Measurements from ENCODE around the gene VIPAS39.
"Not testable (repeated sequence)": the region's sequence is repeated elsewhere in the genome, so short reads cannot be mapped to it uniquely, and the experiment has no call there.

VIPAS39 gene

GRCh38 chr14:77436042-77436441, 21.4 kb downstream of the VIPAS39 start:
- no peak for TF ChIP-seq CTCF (IDR thresholded peaks at IDR 0.05; ENCODE audit: low read depth, low read length, missing control alignments)
- H3K4me3 ChIP-seq (ENCODE audit: low read depth, low read length): no peak overlapping the region
- in situ Hi-C loops (cut with HindIII; ENCODE audit: low sequenced_read_pairs): no loop called here
- DNase-seq (ENCODE audit: low read depth): no peak

GRCh38 chr14:77426396-77426795, 31.0 kb downstream of the VIPAS39 start:
- no peak for DNase-seq (ENCODE audit: low read depth)
- no peak for TF ChIP-seq CTCF (IDR thresholded peaks at IDR 0.05; ENCODE audit: low read depth, low read length, missing control alignments)
- H3K4me3 ChIP-seq (ENCODE audit: low read depth, low read length): no peak overlapping the region
- in situ Hi-C loops (cut with HindIII; ENCODE audit: low sequenced_read_pairs): no loop called here

- in situ Hi-C loops (cut with HindIII; ENCODE audit: low sequenced_read_pairs): no loop called here
- no peak for TF ChIP-seq CTCF (IDR thresholded peaks at IDR 0.05; ENCODE audit: low read depth, low read length, missing control alignments)
- no peak for DNase-seq (ENCODE audit: low read depth)
- no peak overlapping the region for H3K4me3 ChIP-seq (ENCODE audit: low read depth, low read length)
These were observed 32.5 kb downstream of the VIPAS39 start for GRCh38 chr14:77424862-77425261.

- no peak for DNase-seq (ENCODE audit: low read depth)
- H3K4me3 ChIP-seq (ENCODE audit: low read depth, low read length): no peak within 1 kb of the TSS
- TF ChIP-seq CTCF (IDR thresholded peaks at IDR 0.05; ENCODE audit: low read depth, low read length, missing control alignments): no peak
- in situ Hi-C loops (cut with HindIII; ENCODE audit: low sequenced_read_pairs): no loop called here
These were observed 34.0 kb downstream of the VIPAS39 start, which contains the start of gene NOXRED1 for GRCh38 chr14:77423423-77423822. TSS of gene NOXRED1 (minus strand) at chr14:77423523. CDS start at chr14:77422889, 634 bp downstream.

- H3K4me3 ChIP-seq (ENCODE audit: low read depth, low read length): no peak overlapping the region
- no peak for TF ChIP-seq CTCF (IDR thresholded peaks at IDR 0.05; ENCODE audit: low read depth, low read length, missing control alignments)
- no peak for DNase-seq (ENCODE audit: low read depth)
- in situ Hi-C loops (cut with HindIII; ENCODE audit: low sequenced_read_pairs): no loop called here
These were observed 36.2 kb downstream of the VIPAS39 start for GRCh38 chr14:77421201-77421600.

- TF ChIP-seq CTCF (IDR thresholded peaks at IDR 0.05; ENCODE audit: low read depth, low read length, missing control alignments): no peak
- no peak for DNase-seq (ENCODE audit: low read depth)
- in situ Hi-C loops (cut with HindIII; ENCODE audit: low sequenced_read_pairs): no loop called here
- H3K4me3 ChIP-seq (ENCODE audit: low read depth, low read length): no peak overlapping the region
These were observed 40.6 kb downstream of the VIPAS39 start for GRCh38 chr14:77416836-77417235.

- DNase-seq (ENCODE audit: low read depth); in situ Hi-C loops (cut with HindIII; ENCODE audit: low sequenced_read_pairs); H3K4me3 ChIP-seq (ENCODE audit: low read depth, low read length): not testable (repeated sequence)
These were observed 41.3 kb downstream of the VIPAS39 start for GRCh38 chr14:77416098-77416497.

- DNase-seq (ENCODE audit: low read depth); in situ Hi-C loops (cut with HindIII; ENCODE audit: low sequenced_read_pairs); H3K4me3 ChIP-seq (ENCODE audit: low read depth, low read length): not testable (repeated sequence)
These were observed 41.9 kb downstream of the VIPAS39 start for GRCh38 chr14:77415403-77416030.

Data from astrocyte of the cerebellum (primary cell).